HL-60 (cell line): ENCODE results near the gene DKKL1.
A peak's percentile ranks its signal among the peaks of the same experiment; 100 is the strongest.

Experiments
- DNase-seq, 2 experiments: peaks; one replicate each; pipeline ENCODE4 v3.0.0-alpha.2; 2010 to 2020; ENCODE audit warnings: low read depth in 1 of 2, low spot score in 1 of 2
- H3K27ac ChIP-seq: fragments of 250-450 bp; sonication (Bioruptor Pico); replicated peaks from 2 replicates; pipeline ENCODE4 v1.5.1; 2020; ENCODE audit warnings: mild to moderate bottlenecking, moderate library complexity
- H3K27me3 ChIP-seq: fragments of 250-450 bp; sonication (Bioruptor Pico); 2 replicates; pipeline ENCODE4 v1.5.1; 2021; ENCODE audit warnings: mild to moderate bottlenecking, moderate library complexity; ENCODE audit not compliant: insufficient read depth, poor library complexity, severe bottlenecking
- H3K4me3 ChIP-seq: replicated peaks from 2 replicates; pipeline ENCODE4 v1.5.1; 2011; ENCODE audit warnings: mild to moderate bottlenecking, control low read depth, low read length; ENCODE audit not compliant: insufficient read depth
- GABPA ChIP-seq: IDR thresholded peaks from 2 replicates; pipeline ENCODE4 v1.6.1; 2012; ENCODE audit warnings: low read depth
- POLR2AphosphoS5 ChIP-seq: IDR thresholded peaks from 2 replicates; pipeline ENCODE4 v1.6.1; 2012; ENCODE audit warnings: low read depth
- REST ChIP-seq: IDR thresholded peaks from 2 replicates; pipeline ENCODE4 v1.6.1; 2012; ENCODE audit warnings: low read depth; ENCODE audit not compliant: insufficient replicate concordance
- SPI1 ChIP-seq: IDR thresholded peaks from 2 replicates; pipeline ENCODE4 v1.6.1; 2012; ENCODE audit warnings: low read depth, mild to moderate bottlenecking, borderline replicate concordance
- TF ChIP-seq, protein P1 (sequence below): IDR thresholded peaks from one replicate; pipeline ENCODE4 v1.5.1; 2011; ENCODE audit warnings: low read length, control low read depth, inconsistent platforms; ENCODE audit not compliant: insufficient read depth

DKKL1 gene

DNA sequence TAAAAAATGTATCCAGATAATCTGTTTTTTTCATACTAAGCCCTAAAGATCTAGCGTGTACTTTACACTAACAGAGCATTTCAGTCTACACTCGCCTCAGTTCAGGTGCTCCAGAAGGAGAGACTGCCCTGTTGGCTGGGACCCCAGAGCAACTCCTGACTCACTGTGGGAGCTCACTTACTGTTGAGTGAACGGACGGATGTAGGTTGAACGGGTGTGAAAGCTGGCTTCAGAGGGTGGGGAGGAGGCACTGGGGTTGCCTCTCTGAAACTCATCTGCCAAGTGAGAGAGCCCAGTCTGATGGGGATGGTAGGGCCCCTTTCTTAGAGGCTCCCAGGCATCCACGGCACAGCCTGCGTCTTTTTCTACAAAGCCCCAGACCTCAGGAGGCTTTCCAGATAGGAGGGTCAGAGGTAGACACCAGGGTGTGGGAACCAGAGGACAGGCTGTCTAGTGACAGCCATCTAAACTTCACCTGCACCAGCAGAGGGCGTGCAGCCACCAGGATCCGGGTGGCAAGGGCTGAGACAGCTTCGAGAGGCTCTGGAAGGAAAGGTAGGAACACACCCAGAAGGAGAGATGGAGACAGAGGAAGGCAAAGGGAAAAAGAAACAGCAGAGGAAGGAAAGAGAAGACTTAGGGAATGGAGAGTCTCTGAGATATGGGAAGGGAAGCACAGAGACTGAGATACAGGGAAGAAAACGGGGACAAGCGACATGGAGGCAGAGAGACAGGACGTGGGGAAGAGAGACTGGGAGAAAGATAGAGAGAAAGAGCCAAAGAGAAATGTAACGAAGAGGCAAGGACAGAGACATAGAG, 28.1 kb downstream of the DKKL1 start:
- Histone ChIP-seq H3K27ac (no peak overlapping the region), H3K27me3 (peaks cover 3% of the 10 kb centered on the region), H3K4me3 (no peak overlapping the region)
- TF ChIP-seq POLR2AphosphoS5 = no peak
- no peak for TF ChIP-seq SPI1
- no peak for TF ChIP-seq GABPA
- TF ChIP-seq REST = no peak
- TF ChIP-seq, protein P1, sequence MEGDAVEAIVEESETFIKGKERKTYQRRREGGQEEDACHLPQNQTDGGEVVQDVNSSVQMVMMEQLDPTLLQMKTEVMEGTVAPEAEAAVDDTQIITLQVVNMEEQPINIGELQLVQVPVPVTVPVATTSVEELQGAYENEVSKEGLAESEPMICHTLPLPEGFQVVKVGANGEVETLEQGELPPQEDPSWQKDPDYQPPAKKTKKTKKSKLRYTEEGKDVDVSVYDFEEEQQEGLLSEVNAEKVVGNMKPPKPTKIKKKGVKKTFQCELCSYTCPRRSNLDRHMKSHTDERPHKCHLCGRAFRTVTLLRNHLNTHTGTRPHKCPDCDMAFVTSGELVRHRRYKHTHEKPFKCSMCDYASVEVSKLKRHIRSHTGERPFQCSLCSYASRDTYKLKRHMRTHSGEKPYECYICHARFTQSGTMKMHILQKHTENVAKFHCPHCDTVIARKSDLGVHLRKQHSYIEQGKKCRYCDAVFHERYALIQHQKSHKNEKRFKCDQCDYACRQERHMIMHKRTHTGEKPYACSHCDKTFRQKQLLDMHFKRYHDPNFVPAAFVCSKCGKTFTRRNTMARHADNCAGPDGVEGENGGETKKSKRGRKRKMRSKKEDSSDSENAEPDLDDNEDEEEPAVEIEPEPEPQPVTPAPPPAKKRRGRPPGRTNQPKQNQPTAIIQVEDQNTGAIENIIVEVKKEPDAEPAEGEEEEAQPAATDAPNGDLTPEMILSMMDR = peak; percentile 77
- DNase-seq = peak; percentile 50 to 77

DNA sequence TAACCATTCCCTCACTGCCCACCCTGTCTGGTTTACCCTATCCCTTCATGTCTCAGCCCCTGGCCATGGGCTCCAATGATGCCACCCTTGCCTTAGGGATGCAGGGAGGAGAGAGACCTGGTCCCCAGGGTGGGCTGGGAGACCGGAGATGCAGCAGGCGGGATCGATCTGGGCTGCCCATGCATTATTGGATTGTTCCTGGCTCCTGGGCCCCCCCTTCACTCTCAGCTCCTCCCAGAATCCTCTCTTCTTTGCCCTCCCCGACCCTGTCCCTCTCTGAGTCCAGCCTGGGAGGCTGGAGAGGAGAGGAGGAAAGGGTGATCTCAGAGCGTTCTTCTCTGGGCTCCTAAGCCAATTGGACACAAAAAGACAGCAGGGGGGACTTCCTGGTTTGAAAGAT, 30.2 kb downstream of the DKKL1 start:
- Histone ChIP-seq H3K27me3 (peaks cover 3% of the 10 kb centered on the region), H3K4me3 (no peak overlapping the region), H3K27ac (no peak overlapping the region)
- no peak for TF ChIP-seq POLR2AphosphoS5
- TF ChIP-seq, protein P1 = no peak
- no peak for TF ChIP-seq REST
- TF ChIP-seq SPI1 = no peak
- TF ChIP-seq GABPA = no peak
- DNase-seq = no peak

GRCh38 chr19:49395581-49396407, 32.1 kb downstream of the DKKL1 start:
- no peak overlapping the region for H3K27ac ChIP-seq
- peaks cover 3% of the 10 kb centered on the region for H3K27me3 ChIP-seq
- TF ChIP-seq SPI1 = no peak
- no peak for TF ChIP-seq GABPA
- TF ChIP-seq, protein P1 = no peak
- no peak for TF ChIP-seq POLR2AphosphoS5
- no peak for TF ChIP-seq REST
- no peak overlapping the region for H3K4me3 ChIP-seq
- no peak for DNase-seq
